T-helper 1 cell treated with Interleukin-12 subunit alpha and Interleukin-12 subunit beta and Interleukin-4 antibody, amounts not matched to agents 30 μg/mL and 1 μg/mL, for 36 hours (primary cell): ENCODE measurements around the gene ARHGEF17.

ENCODE experiments used
- H3K27ac Mint-ChIP-seq: one replicate; pipeline ENCODE4 v1.8.0; 2021; ENCODE audit warnings: mild to moderate bottlenecking, mixed read lengths
- H3K27me3 Mint-ChIP-seq: one replicate; pipeline ENCODE4 v1.8.0; 2021; ENCODE audit warnings: low read depth, mixed read lengths
- H3K36me3 Mint-ChIP-seq: one replicate; pipeline ENCODE4 v1.8.0; 2021; ENCODE audit warnings: low read depth, mixed read lengths
- H3K4me1 Mint-ChIP-seq: one replicate; pipeline ENCODE4 v1.8.0; 2021; ENCODE audit warnings: low read depth, mixed read lengths
- H3K4me3 Mint-ChIP-seq: one replicate; pipeline ENCODE4 v1.8.0; 2021; ENCODE audit warnings: mild to moderate bottlenecking, moderate library complexity, mixed read lengths
- H3K9me3 Mint-ChIP-seq: one replicate; pipeline ENCODE4 v1.8.0; 2021; ENCODE audit warnings: mixed read lengths

The ARHGEF17 gene

GRCh38 chr11:73283276-73284000 is 24.6 kb upstream of the ARHGEF17 start:
- H3K27me3 Mint-ChIP-seq = peaks cover 8% of the 10 kb centered on the region
- peaks cover 24% of the 10 kb centered on the region for H3K4me1 Mint-ChIP-seq
- H3K4me3 Mint-ChIP-seq = no peak overlapping the region
- H3K27ac Mint-ChIP-seq = no peak overlapping the region
- no peaks in the 10 kb centered on the region for H3K9me3 Mint-ChIP-seq
- no peaks in the 10 kb centered on the region for H3K36me3 Mint-ChIP-seq

GRCh38 chr11:73284106-73284505 is 24.0 kb upstream of the ARHGEF17 start:
- Mint-ChIP-seq H3K27ac (no peak overlapping the region), H3K4me1 (peaks cover 31% of the 10 kb centered on the region), H3K36me3 (no peaks in the 10 kb centered on the region), H3K27me3 (peaks cover 5% of the 10 kb centered on the region), H3K4me3 (no peak overlapping the region), H3K9me3 (no peaks in the 10 kb centered on the region)

- peaks cover 1% of the 10 kb centered on the region for H3K27me3 Mint-ChIP-seq
- H3K4me1 Mint-ChIP-seq = peaks cover 31% of the 10 kb centered on the region
- H3K36me3 Mint-ChIP-seq = no peaks in the 10 kb centered on the region
- H3K27ac Mint-ChIP-seq = no peak overlapping the region
- H3K4me3 Mint-ChIP-seq = no peak overlapping the region
- no peaks in the 10 kb centered on the region for H3K9me3 Mint-ChIP-seq
Measured at GRCh38 chr11:73285721-73286120, 22.4 kb upstream of the ARHGEF17 start.

GRCh38 chr11:73286240-73286810 is 21.8 kb upstream of the ARHGEF17 start:
- H3K27ac Mint-ChIP-seq = no peak overlapping the region
- peaks cover 29% of the 10 kb centered on the region for H3K4me1 Mint-ChIP-seq
- no peaks in the 10 kb centered on the region for H3K36me3 Mint-ChIP-seq
- H3K9me3 Mint-ChIP-seq = no peaks in the 10 kb centered on the region
- H3K27me3 Mint-ChIP-seq = no peaks in the 10 kb centered on the region
- H3K4me3 Mint-ChIP-seq = no peak overlapping the region

GRCh38 chr11:73287400-73288101 is 20.5 kb upstream of the ARHGEF17 start:
- no peaks in the 10 kb centered on the region for H3K36me3 Mint-ChIP-seq
- H3K27me3 Mint-ChIP-seq = peaks cover 5% of the 10 kb centered on the region
- H3K27ac Mint-ChIP-seq = no peak overlapping the region
- no peak overlapping the region for H3K4me3 Mint-ChIP-seq
- H3K9me3 Mint-ChIP-seq = no peaks in the 10 kb centered on the region
- H3K4me1 Mint-ChIP-seq = peaks cover 22% of the 10 kb centered on the region

GRCh38 chr11:73288192-73288872 is 19.7 kb upstream of the ARHGEF17 start:
- Mint-ChIP-seq H3K4me1 (peaks cover 22% of the 10 kb centered on the region), H3K4me3 (no peak overlapping the region), H3K27ac (peak overlapping the region; percentile 53), H3K9me3 (no peaks in the 10 kb centered on the region), H3K36me3 (no peaks in the 10 kb centered on the region), H3K27me3 (peaks cover 11% of the 10 kb centered on the region)

- Mint-ChIP-seq H3K27me3 (peaks cover 14% of the 10 kb centered on the region), H3K36me3 (no peaks in the 10 kb centered on the region), H3K4me1 (peaks cover 22% of the 10 kb centered on the region), H3K27ac (peak overlapping the region; percentile 66), H3K4me3 (peak overlapping the region; percentile 35), H3K9me3 (no peaks in the 10 kb centered on the region)
Measured at GRCh38 chr11:73288873-73289707, 19.0 kb upstream of the ARHGEF17 start.

GRCh38 chr11:73290536-73290935 is 17.5 kb upstream of the ARHGEF17 start:
- H3K27me3 Mint-ChIP-seq = peaks cover 18% of the 10 kb centered on the region
- no peak overlapping the region for H3K4me3 Mint-ChIP-seq
- no peaks in the 10 kb centered on the region for H3K36me3 Mint-ChIP-seq
- no peak overlapping the region for H3K27ac Mint-ChIP-seq
- H3K4me1 Mint-ChIP-seq = peaks cover 24% of the 10 kb centered on the region
- H3K9me3 Mint-ChIP-seq = no peaks in the 10 kb centered on the region

GRCh38 chr11:73291196-73291595 is 16.9 kb upstream of the ARHGEF17 start:
- peaks cover 25% of the 10 kb centered on the region for H3K4me1 Mint-ChIP-seq
- no peak overlapping the region for H3K4me3 Mint-ChIP-seq
- no peaks in the 10 kb centered on the region for H3K9me3 Mint-ChIP-seq
- H3K36me3 Mint-ChIP-seq = no peaks in the 10 kb centered on the region
- no peak overlapping the region for H3K27ac Mint-ChIP-seq
- peaks cover 18% of the 10 kb centered on the region for H3K27me3 Mint-ChIP-seq

GRCh38 chr11:73291781-73292524 is 16.1 kb upstream of the ARHGEF17 start:
- Mint-ChIP-seq H3K4me3 (no peak overlapping the region), H3K4me1 (peaks cover 25% of the 10 kb centered on the region), H3K36me3 (no peaks in the 10 kb centered on the region), H3K9me3 (no peaks in the 10 kb centered on the region), H3K27ac (no peak overlapping the region), H3K27me3 (peaks cover 18% of the 10 kb centered on the region)

GRCh38 chr11:73292525-73292894 is 15.6 kb upstream of the ARHGEF17 start:
- peaks cover 18% of the 10 kb centered on the region for H3K27me3 Mint-ChIP-seq
- peaks cover 21% of the 10 kb centered on the region for H3K4me1 Mint-ChIP-seq

GRCh38 chr11:73293356-73293936 is 14.6 kb upstream of the ARHGEF17 start:
- Mint-ChIP-seq H3K27ac (no peak overlapping the region), H3K9me3 (no peaks in the 10 kb centered on the region), H3K36me3 (no peaks in the 10 kb centered on the region), H3K4me1 (peaks cover 14% of the 10 kb centered on the region), H3K4me3 (no peak overlapping the region), H3K27me3 (peaks cover 18% of the 10 kb centered on the region)

More at GRCh38 chr11:73292525-73292894, 15.6 kb upstream of the ARHGEF17 start:
- Mint-ChIP-seq H3K4me3 (no peak overlapping the region), H3K27ac (no peak overlapping the region), H3K9me3 (no peaks in the 10 kb centered on the region), H3K36me3 (no peaks in the 10 kb centered on the region)

GRCh38 chr11:73294604-73295003 is 13.5 kb upstream of the ARHGEF17 start:
- no peak overlapping the region for H3K4me3 Mint-ChIP-seq
- H3K9me3 Mint-ChIP-seq = no peaks in the 10 kb centered on the region
- H3K4me1 Mint-ChIP-seq = peaks cover 3% of the 10 kb centered on the region
- H3K27ac Mint-ChIP-seq = no peak overlapping the region
- peaks cover 18% of the 10 kb centered on the region for H3K27me3 Mint-ChIP-seq
- H3K36me3 Mint-ChIP-seq = no peaks in the 10 kb centered on the region
